HepG2 (cell line): ENCODE measurements around the gene TNRC18. TPM values are rescaled to one million over a fixed set of nuclear protein-coding genes. Genes with fewer than 3 reads are reported as not detected.

ENCODE experiments used
- ATAC-seq: fragments of 200-7000 bp; cut with Tn5 transposase; 3 replicates; pipeline ENCODE4 v1.9.1; 2020; ENCODE audit warnings: mild to moderate bottlenecking, moderate library complexity
- BruUV-seq: library from RNA; stranded (reverse); fragments of 400-500 nt; replicated peaks from 2 replicates; lab custom pipeline; 2021; lab: Mats Ljungman, UMichigan
- CTCF ChIA-PET: fragments of 300-600 bp; formaldehyde crosslinking; extraction: SDS; loops from one replicate; lab custom pipeline; 2021; ENCODE audit warnings: low total read pairs, inconsistent platforms, low intra/inter-chr PET ratio; lab: Yijun Ruan, JAX
- POLR2A ChIA-PET: fragments of 350-600 bp; sonication (Branson Sonifier 250); formaldehyde crosslinking; loops from one replicate; lab custom pipeline; 2020; ENCODE audit warnings: antibody characterized with exemption, inconsistent platforms; lab: Yijun Ruan, JAX
- DNase-seq: peaks from one replicate; pipeline ENCODE4 v3.0.0-alpha.2; 2015; ENCODE audit warnings: low spot score
- FAIRE-seq: peaks from 3 replicates; lab custom pipeline; 2011; peaks lifted over from hg19 to GRCh38; lab: Jason Lieb, UNC
- H2AFZ ChIP-seq: one replicate; pipeline ENCODE4 v1.6.1; 2011; ENCODE audit warnings: low read length, inconsistent platforms
- H3K27ac ChIP-seq: fragments of 300-600 bp; 3 replicates; pipeline ENCODE4 v1.8.0; 2011; ENCODE audit warnings: mixed run types, mild to moderate bottlenecking, mixed read lengths, low read length, inconsistent platforms; ENCODE audit not compliant: insufficient read depth; ENCODE audit errors: extremely low read length
- H3K27me3 ChIP-seq, 2 experiments: fragments of 200-600 bp in 1 of 2; 2 replicates in 1 of 2; 3 replicates in 1 of 2; pipeline versions ENCODE4 v1.6.0 to v1.8.0; 2011; ENCODE audit warnings: low read length in 2 of 2, mild to moderate bottlenecking in 2 of 2, moderate library complexity in 2 of 2, inconsistent platforms in 1 of 2; ENCODE audit not compliant: insufficient read depth in 2 of 2, control insufficient read depth in 1 of 2
- H3K36me3 ChIP-seq, 2 experiments: fragments of 200-600 bp in 1 of 2; replicated peaks in 1 of 2; 2 replicates in 1 of 2; 3 replicates in 1 of 2; pipeline versions ENCODE4 v1.5.1 to v1.8.0; 2011; ENCODE audit warnings: low read length in 2 of 2, inconsistent platforms in 1 of 2; ENCODE audit not compliant: insufficient read depth in 2 of 2, control insufficient read depth in 1 of 2
- H3K4me1 ChIP-seq: 2 replicates; pipeline ENCODE4 v1.5.1; 2012; ENCODE audit warnings: low read length, inconsistent platforms; ENCODE audit not compliant: insufficient read depth
- H3K4me2 ChIP-seq: 2 replicates; pipeline ENCODE4 v1.6.0; 2011; ENCODE audit warnings: low read depth, low read length, inconsistent platforms
- H3K4me3 ChIP-seq, 3 experiments: fragments of 200-600 bp in 1 of 3; sonication (generic), shearing (Covaris generic) in 1 of 3; replicated peaks in 1 of 3; 2 replicates each; pipeline ENCODE4 v1.5.1; 2011 to 2016; ENCODE audit warnings: low read length in 3 of 3, inconsistent platforms in 2 of 3, low read depth in 2 of 3, mild to moderate bottlenecking in 2 of 3, control low read depth in 1 of 3, mixed read lengths in 1 of 3; ENCODE audit not compliant: insufficient read depth in 1 of 3
- H3K79me2 ChIP-seq: one replicate; pipeline ENCODE4 v1.6.1; 2011; ENCODE audit warnings: low read length, inconsistent platforms; ENCODE audit not compliant: insufficient read depth
- H3K9ac ChIP-seq: 2 replicates; pipeline ENCODE4 v1.6.0; 2011; ENCODE audit warnings: mild to moderate bottlenecking, low read depth, low read length, inconsistent platforms; ENCODE audit not compliant: insufficient read depth
- H3K9me3 ChIP-seq: 2 replicates; pipeline ENCODE4 v1.5.1; 2012; ENCODE audit warnings: mild to moderate bottlenecking, low read length
- H4K20me1 ChIP-seq: 2 replicates; pipeline ENCODE4 v1.6.0; 2011; ENCODE audit warnings: inconsistent platforms, mild to moderate bottlenecking, low read length, moderate library complexity; ENCODE audit not compliant: insufficient read depth
- AGO2 ChIP-seq: fragments of 200-400 bp; formaldehyde crosslinking; optimal IDR thresholded peaks from 2 replicates; pipeline ENCODE3; 2017; ENCODE audit warnings: mild to moderate bottlenecking, low read depth, low read length, moderate library complexity
- FOXJ3 ChIP-seq: sonication (generic); formaldehyde crosslinking; IDR thresholded peaks from 2 replicates; pipeline ENCODE4 v1.4.0; 2020; ENCODE audit warnings: missing genetic modification reagents, mild to moderate bottlenecking, borderline replicate concordance
- HNRNPL ChIP-seq: fragments of 200-400 bp; formaldehyde crosslinking; IDR thresholded peaks from 2 replicates; pipeline ENCODE4 v1.6.1; 2017; ENCODE audit warnings: mild to moderate bottlenecking, low read depth, low read length
- IKZF1 ChIP-seq: fragments of 450-650 bp; IDR thresholded peaks from 2 replicates; pipeline ENCODE4 v1.7.1; 2016
- IKZF4 ChIP-seq: sonication (generic); formaldehyde crosslinking; IDR thresholded peaks from 2 replicates; pipeline ENCODE4 v1.5.1; 2020; ENCODE audit warnings: borderline replicate concordance, mild to moderate bottlenecking, low read depth, missing genetic modification reagents; ENCODE audit errors: not compliant biosample characterization
- KLF15 ChIP-seq: sonication (generic); formaldehyde crosslinking; IDR thresholded peaks from 2 replicates; pipeline ENCODE4 v1.8.1; 2023; ENCODE audit warnings: borderline replicate concordance, mild to moderate bottlenecking, inconsistent platforms, missing genetic modification reagents, mixed read lengths
- MEF2D ChIP-seq: sonication (generic); formaldehyde crosslinking; IDR thresholded peaks from 2 replicates; pipeline ENCODE4 v1.5.1; 2020; ENCODE audit warnings: mild to moderate bottlenecking, missing genetic modification reagents
- NR2F1 ChIP-seq, 2 experiments: fragments of 450-650 bp in 1 of 2; formaldehyde crosslinking in 1 of 2; IDR thresholded peaks; 2 replicates each; pipeline versions ENCODE4 v1.5.0 to v1.6.1; 2016 to 2020; ENCODE audit warnings: mild to moderate bottlenecking in 1 of 2, missing compliant biosample characterization in 1 of 2, missing genetic modification reagents in 1 of 2, moderate library complexity in 1 of 2
- PAX8 ChIP-seq: sonication (generic); formaldehyde crosslinking; IDR thresholded peaks from 2 replicates; pipeline ENCODE4 v1.8.0; 2022; ENCODE audit warnings: mild to moderate bottlenecking, missing genetic modification reagents, borderline replicate concordance
- REXO4 ChIP-seq: sonication (generic); formaldehyde crosslinking; IDR thresholded peaks from 2 replicates; pipeline ENCODE4 v1.8.0; 2022; ENCODE audit warnings: missing genetic modification reagents, mild to moderate bottlenecking, borderline replicate concordance
- SETDB1 ChIP-seq: sonication (generic); formaldehyde crosslinking; IDR thresholded peaks from 2 replicates; pipeline ENCODE4 v1.5.1; 2020; ENCODE audit warnings: missing genetic modification reagents, mild to moderate bottlenecking, borderline replicate concordance
- SP5 ChIP-seq: IDR thresholded peaks from 2 replicates; pipeline ENCODE4 v1.6.1; 2016; ENCODE audit warnings: low read depth, borderline replicate concordance
- SRY ChIP-seq: sonication (generic); formaldehyde crosslinking; IDR thresholded peaks from 2 replicates; pipeline ENCODE4 v1.8.0; 2022; ENCODE audit warnings: mild to moderate bottlenecking, missing genetic modification reagents
- TARDBP ChIP-seq: sonication (generic); formaldehyde crosslinking; IDR thresholded peaks from 2 replicates; pipeline ENCODE4 v1.8.0; 2022; ENCODE audit warnings: mild to moderate bottlenecking, missing genetic modification reagents
- TP53 ChIP-seq: sonication (generic); formaldehyde crosslinking; conservative IDR thresholded peaks from 2 replicates; pipeline ENCODE4 v1.4.0; 2020; ENCODE audit warnings: missing genetic modification reagents
- ZFAT ChIP-seq: sonication (generic); formaldehyde crosslinking; conservative IDR thresholded peaks from 2 replicates; pipeline ENCODE4 v1.8.1; 2023; ENCODE audit warnings: missing genetic modification reagents, inconsistent platforms
- ZMYM2 ChIP-seq: sonication (generic); formaldehyde crosslinking; IDR thresholded peaks from 2 replicates; pipeline ENCODE4 v1.8.0; 2022; ENCODE audit warnings: mild to moderate bottlenecking, missing genetic modification reagents
- ZNF160 ChIP-seq: sonication (generic); formaldehyde crosslinking; IDR thresholded peaks from 2 replicates; pipeline ENCODE4 v1.8.0; 2022; ENCODE audit warnings: mild to moderate bottlenecking, inconsistent platforms, missing genetic modification reagents
- ZNF251 ChIP-seq: sonication (generic); formaldehyde crosslinking; IDR thresholded peaks from 2 replicates; pipeline ENCODE4 v1.9.0; 2021; ENCODE audit warnings: mild to moderate bottlenecking, missing genetic modification reagents
- ZNF350 ChIP-seq: sonication (generic); formaldehyde crosslinking; IDR thresholded peaks from 2 replicates; pipeline ENCODE4 v1.4.0; 2020; ENCODE audit warnings: mild to moderate bottlenecking, low read depth, missing genetic modification reagents, borderline replicate concordance
- ZNF383 ChIP-seq: sonication (generic); formaldehyde crosslinking; IDR thresholded peaks from 2 replicates; pipeline ENCODE4 v1.4.0; 2020; ENCODE audit warnings: missing genetic modification reagents, mild to moderate bottlenecking, borderline replicate concordance
- ZNF616 ChIP-seq: sonication (generic); formaldehyde crosslinking; IDR thresholded peaks from 2 replicates; pipeline ENCODE4 v1.5.0; 2020; ENCODE audit warnings: low read depth, mild to moderate bottlenecking, missing genetic modification reagents
- ZNF879 ChIP-seq: sonication (generic); formaldehyde crosslinking; IDR thresholded peaks from 2 replicates; pipeline ENCODE4 v1.8.1; 2023; ENCODE audit warnings: missing genetic modification reagents
- ZSCAN30 ChIP-seq: sonication (generic); formaldehyde crosslinking; IDR thresholded peaks from 2 replicates; pipeline ENCODE4 v1.5.0; 2020; ENCODE audit warnings: mild to moderate bottlenecking, missing genetic modification reagents
- WGBS: methylation state at CpG from one replicate; pipeline ENCODE4 v1.1.6; 2017; ENCODE audit warnings: low lambda C conversion rate; 5-methylcytosine and 5-hydroxymethylcytosine counted together
- in situ Hi-C: cut with HindIII; loops from 2 replicates; pipeline ENCODE4 v1.10.0; 2017; ENCODE audit warnings: low pct_unique_long_range_greater_than_20kb; ENCODE audit not compliant: extremely low pct_ligation_motif_present
- intact Hi-C: fragments of 100-400 bp; cut with micrococcal nuclease; formaldehyde crosslinking; loops from one replicate; pipeline ENCODE4 v1.10.0; 2022; ENCODE audit not compliant: unreplicated experiment
- polyA plus RNA-seq, 8 experiments: library from polyadenylated mRNA; depleted of rRNA in 3 of 8; stranded (reverse) in 7 of 8; unstranded in 1 of 8; fragments of >200 nt; fragmentation: Illumina TruSeq in 4 of 8; extraction: Trizol in 4 of 8; gene quantifications; 2 replicates each; pipeline versions ENCODE4 v1.2.1 to v1.2.3, GENCODE V29; 2011 to 2016; ENCODE audit warnings: low read depth in 4 of 8, missing spikeins in 1 of 8, mixed read lengths in 1 of 8; ENCODE audit not compliant: insufficient read depth in 1 of 8
- total RNA-seq, 5 experiments: library from RNA; depleted of rRNA; stranded (reverse); fragments of >200 nt; fragmentation: Illumina TruSeq; extraction: Trizol; gene quantifications; 2 replicates each; pipeline ENCODE4 v1.2.3, GENCODE V29; 2016; ENCODE audit warnings: low read depth in 1 of 5

The TNRC18 gene
- total and polyA plus RNA-seq, 2 of the 13 experiments (the other 11 are each of a cell fraction or from before 2014, with no cell fraction given) = 11.7 to 17.4 TPM

DNA sequence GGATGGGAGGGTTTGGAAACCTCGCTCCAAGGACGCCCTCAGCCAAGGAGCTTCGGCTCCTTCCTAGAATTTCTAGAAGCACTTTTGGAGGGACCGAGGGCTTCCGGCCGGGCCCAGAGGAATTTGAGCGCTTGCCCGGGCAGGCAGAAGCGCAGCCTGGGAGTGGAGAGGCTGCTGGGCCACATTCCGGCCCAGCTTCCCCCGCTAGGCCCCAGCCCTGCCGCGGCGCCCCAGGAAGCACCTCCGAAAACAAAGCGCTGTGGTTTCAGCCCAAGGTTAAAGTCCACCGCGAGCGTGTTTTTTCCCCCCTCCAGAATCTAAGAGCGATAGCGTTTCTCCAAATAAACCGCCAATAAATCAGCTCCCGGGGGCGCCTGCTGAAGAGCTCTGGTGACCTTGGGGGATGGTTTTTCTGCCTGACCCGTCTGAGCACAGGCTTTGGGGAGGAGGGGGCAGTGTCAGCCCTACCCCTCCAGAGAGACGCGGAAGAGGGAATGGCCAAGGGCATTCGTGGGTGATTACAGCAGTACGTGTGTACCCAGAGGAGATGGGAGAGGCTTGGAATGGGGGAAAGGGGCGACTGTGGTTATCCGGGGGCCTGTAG, 5.7 kb upstream of the TNRC18 start (continued):
- TF ChIP-seq PAX8 = 0 out of 2 replicates have a peak, but pooled peaks have one; percentile 18

DNA sequence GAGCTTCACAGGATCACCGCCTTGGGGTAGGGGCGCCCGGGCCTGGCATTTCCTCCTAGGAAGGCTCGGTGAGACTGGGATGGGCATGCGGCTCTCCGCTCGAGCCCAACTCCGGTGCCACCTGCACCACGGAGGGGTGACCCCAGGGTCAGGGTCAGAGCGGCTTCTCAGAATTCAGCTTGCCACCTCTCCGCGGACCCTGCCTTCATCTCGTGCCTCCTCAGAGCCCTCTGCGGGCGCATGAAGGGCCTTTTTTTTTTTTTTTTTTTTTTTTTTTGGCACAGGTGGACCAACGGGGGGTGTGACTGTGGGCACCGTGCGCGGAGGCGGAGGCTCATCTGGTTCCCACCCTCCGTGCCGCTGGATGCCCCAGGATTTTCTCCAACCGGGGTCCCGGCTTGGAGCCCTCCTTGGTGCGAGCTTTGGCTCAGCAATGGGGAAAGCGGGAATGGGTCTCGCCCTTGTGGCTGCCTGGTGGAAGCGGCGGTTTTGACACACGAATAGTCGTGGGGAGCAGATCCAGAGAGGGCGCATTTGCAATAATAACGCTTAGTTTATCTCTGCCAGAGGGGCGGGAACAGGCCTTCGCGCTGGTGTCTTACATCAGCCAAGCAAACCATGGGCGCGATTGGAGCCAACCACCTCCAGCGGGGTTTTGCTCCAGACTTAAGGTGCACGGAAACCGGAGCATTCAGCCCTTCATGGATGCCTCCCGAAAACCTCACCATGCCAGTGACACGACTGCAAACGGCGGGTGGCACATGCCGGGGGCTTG, 5.0 kb upstream of the TNRC18 start:
- WGBS = 0% methylated on average over 23 of the region's 46 CpGs
- intact Hi-C loops = no loop called here
- peaks cover 19% of the 10 kb centered on the region for H3K4me1 ChIP-seq
- DNase-seq = peak; percentile 78
- peak; percentile 26 for FAIRE-seq
- H3K36me3 ChIP-seq = peaks cover 0 to 4% of the 10 kb centered on the region in 2 experiments; a peak in 1 of 5 replicates
- peak overlapping the region; percentile 98 for H3K9ac ChIP-seq
- CTCF ChIA-PET = no interaction called here
- POLR2A ChIA-PET = interaction anchor here (1.0 to 1.7 kb wide), 5 partner anchors 22 to 627 kb away, joined by 3 to 9 read pairs (median 4); no protein-coding TSS in a partner anchor
- peak; percentile 2 for ATAC-seq
- H3K9me3 ChIP-seq = peaks cover 6% of the 10 kb centered on the region; the same call in 1 of the 2 replicates
- H2AFZ ChIP-seq = no peak overlapping the region
- H3K27me3 ChIP-seq = no peaks in the 10 kb centered on the region; a peak in 1 of 5 replicates
- H3K27ac ChIP-seq = peak overlapping the region; percentile 100
- in situ Hi-C loops = no loop called here
- TSS peak; percentile 31 for BruUV-seq
- H3K4me2 ChIP-seq = peak overlapping the region; percentile 93
- H4K20me1 ChIP-seq = peaks cover 16% of the 10 kb centered on the region; the same call in 1 of the 2 replicates
- H3K79me2 ChIP-seq = peaks cover 45% of the 10 kb centered on the region
- peak overlapping the region; percentile 85 to 94 (median 92) for H3K4me3 ChIP-seq
- TF ChIP-seq IKZF1 (no peak), IKZF4 (CRISPR knock-in tag) (no peak), SETDB1 (no peak), FOXJ3 (CRISPR knock-in tag) (0 out of 2 replicates have a peak, but pooled peaks have one; percentile 5), ZMYM2 (CRISPR knock-in tag) (no peak), SP5 (CRISPR knock-in tag) (0 out of 2 replicates have a peak, but pooled peaks have one; percentile 16), NR2F1 (CRISPR knock-in tag; IDR thresholded peaks at IDR 0.05) (peak; percentile 51 to 69; a peak in 3 of 4 replicates), ZNF350 (no peak), ZFAT (0 out of 2 replicates have a peak, but pooled peaks have one; percentile 38), ZSCAN30 (CRISPR knock-in tag) (peak; percentile 53; the same call in 1 of the 2 replicates), TP53 (CRISPR knock-in tag) (no peak), ZNF160 (CRISPR knock-in tag) (no peak), HNRNPL (peak; percentile 93), REXO4 (CRISPR knock-in tag) (no peak), ZNF383 (CRISPR knock-in tag) (no peak), ZNF251 (no peak), KLF15 (CRISPR knock-in tag) (no peak), ZNF616 (CRISPR knock-in tag) (0 out of 2 replicates have a peak, but pooled peaks have one; percentile 7), ZNF879 (peak; percentile 31; the same call in 1 of the 2 replicates), MEF2D (CRISPR knock-in tag) (no peak), TARDBP (CRISPR knock-in tag) (0 out of 2 replicates have a peak, but pooled peaks have one; percentile 11), SRY (CRISPR knock-in tag) (no peak), AGO2 (peak; percentile 45)
